NCI-H1694 treated with DMSO at 0.1 percent for 48 hours (cell line): ENCODE results near the gene CYFIP2.
"Not testable (repeated sequence)": the region's sequence is repeated elsewhere in the genome, so short reads cannot be mapped to it uniquely, and the experiment has no call there.

Experiments used
- DNase-seq: peaks from one replicate; lab custom pipeline; 2025; lab: John Stamatoyannopoulos, UW

CYFIP2 gene

GRCh38 chr5:157390133-157390532 is 124.2 kb downstream of the CYFIP2 start:
- DNase-seq, result no peak

- DNase-seq, result no peak
These were observed 124.8 kb downstream of the CYFIP2 start for GRCh38 chr5:157390551-157391297.

- no peak for DNase-seq
These were observed 132.4 kb downstream of the CYFIP2 start for GRCh38 chr5:157398305-157398704.

GRCh38 chr5:157400741-157401495 is 135.0 kb downstream of the CYFIP2 start:
- DNase-seq, result no peak

GRCh38 chr5:157415838-157416237 is 149.9 kb downstream of the CYFIP2 start:
- no peak for DNase-seq

GRCh38 chr5:157419521-157419920 is 153.6 kb downstream of the CYFIP2 start:
- DNase-seq, result not testable (repeated sequence)

- DNase-seq, result not testable (repeated sequence)
These were observed 164.0 kb downstream of the CYFIP2 start for GRCh38 chr5:157429920-157430319.

GRCh38 chr5:157431544-157432200 is 165.7 kb downstream of the CYFIP2 start:
- DNase-seq, result peak; percentile 33

- no peak for DNase-seq
These were observed 168.2 kb downstream of the CYFIP2 start for GRCh38 chr5:157434096-157434495.

- DNase-seq, result no peak
These were observed 177.2 kb downstream of the CYFIP2 start for GRCh38 chr5:157443041-157443549.

- DNase-seq, result no peak
These were observed 178.3 kb downstream of the CYFIP2 start for GRCh38 chr5:157444224-157444623.
